Motor neuron (in vitro differentiated cells): ENCODE measurements around the gene DYNLL2. TPM values are rescaled to one million over a fixed set of nuclear protein-coding genes. Genes with fewer than 3 reads are reported as not detected.

Experiments used
- ATAC-seq, 8 experiments: fragments of 200-7000 bp; cut with Tn5 transposase; replicated peaks in 6 of 8; 2 replicates each; pipeline ENCODE4 v1.8.0; 2021; ENCODE audit warnings: mild to moderate bottlenecking in 8 of 8, moderate library complexity in 8 of 8
- H3K27ac ChIP-seq, 2 donors: fragments of 250-450 bp; sonication (Bioruptor Pico); 2 replicates each; pipeline ENCODE4 v1.9.0; 2021; ENCODE audit warnings: antibody characterized with exemption in 2 of 2, mild to moderate bottlenecking in 2 of 2, moderate library complexity in 1 of 2
- H3K4me1 ChIP-seq, 2 donors: fragments of 250-450 bp; sonication (Bioruptor Pico); replicated peaks in 1 of 2; 2 replicates each; pipeline ENCODE4 v1.6.1; 2021; ENCODE audit warnings: antibody characterized with exemption in 2 of 2, mild to moderate bottlenecking in 2 of 2, moderate library complexity in 1 of 2
- H3K4me3 ChIP-seq, 5 donors: fragments of 250-450 bp; sonication (Bioruptor Pico); 2 replicates each; pipeline ENCODE4 v1.9.0; 2021; ENCODE audit warnings: antibody characterized with exemption in 5 of 5, mild to moderate bottlenecking in 5 of 5, moderate library complexity in 4 of 5
- WGBS, 10 experiments: fragments of 450-650 bp; shearing (Covaris generic); methylation state at CpG; one replicate each; pipeline ENCODE4 v1.0.0; 2022; 5-methylcytosine and 5-hydroxymethylcytosine counted together
- in situ Hi-C, 9 experiments: fragments of 400-800 bp; cut with MboI; loops; one replicate each; pipeline ENCODE4 v1.15.0; 2021; ENCODE audit warnings: low sequenced_read_pairs in 9 of 9, low pct_unique_long_range_greater_than_20kb in 2 of 9; ENCODE audit not compliant: unreplicated experiment in 9 of 9
- total RNA-seq, 8 experiments: library from RNA; unstranded; fragments of 300-600 nt; gene quantifications; 2 replicates each; pipeline versions ENCODE4 v1.2.3 to v1.2.4, GENCODE V29; 2022

The DYNLL2 gene
- total RNA-seq, 8 experiments from 2014 or later, result 16.8 to 78.7 (median 36.0) TPM

DNA sequence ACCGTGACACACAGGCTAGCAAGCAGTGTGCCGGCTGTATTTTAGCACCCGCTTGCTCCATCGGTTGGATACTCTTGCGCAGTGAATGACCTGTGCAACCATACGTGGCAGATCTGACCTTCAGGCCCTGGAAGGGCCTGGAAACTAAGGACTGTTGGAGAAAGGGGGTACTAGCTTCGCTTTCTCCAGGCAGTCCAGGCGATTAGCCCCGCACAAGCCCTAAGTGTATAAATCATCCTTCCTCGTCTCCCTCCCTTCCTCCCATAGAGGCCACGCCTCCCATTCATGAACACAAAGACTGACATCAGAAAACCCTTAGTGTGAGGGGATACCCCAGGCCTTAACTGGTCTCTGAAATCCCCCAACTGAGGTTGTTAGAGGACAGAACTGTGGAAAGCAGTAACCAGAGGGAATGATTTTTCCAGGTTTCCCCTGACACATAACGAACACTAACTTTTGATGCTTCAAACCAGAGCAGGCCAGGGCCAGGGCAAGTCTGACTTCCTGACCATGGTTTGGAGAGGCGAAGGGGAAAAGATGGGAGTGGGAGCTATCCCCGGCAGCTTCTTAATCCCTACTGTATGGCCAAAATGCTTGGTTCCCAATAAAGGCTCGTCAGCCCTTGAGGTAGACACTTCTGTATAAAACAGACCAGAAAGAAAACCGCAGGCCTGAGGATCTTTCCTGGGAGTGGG, 1.4 kb upstream of the DYNLL2 start:
- peaks cover 35 to 38% of the 10 kb centered on the region in 2 donors for H3K4me1 ChIP-seq
- WGBS, 10 experiments, result 9 to 90% (median 70%) methylated on average over 2 to 10 of the region's 16 CpGs; no CpG with 5 or more reads in 5 of the 10 experiments
- ATAC-seq, result peak in 5 of 8 experiments; percentile 13 to 29 (median 21)
- peak overlapping the region; percentile 95 to 97 for H3K27ac ChIP-seq
- in situ Hi-C loops, result no loop called here
- H3K4me3 ChIP-seq, result no peak overlapping the region

DNA sequence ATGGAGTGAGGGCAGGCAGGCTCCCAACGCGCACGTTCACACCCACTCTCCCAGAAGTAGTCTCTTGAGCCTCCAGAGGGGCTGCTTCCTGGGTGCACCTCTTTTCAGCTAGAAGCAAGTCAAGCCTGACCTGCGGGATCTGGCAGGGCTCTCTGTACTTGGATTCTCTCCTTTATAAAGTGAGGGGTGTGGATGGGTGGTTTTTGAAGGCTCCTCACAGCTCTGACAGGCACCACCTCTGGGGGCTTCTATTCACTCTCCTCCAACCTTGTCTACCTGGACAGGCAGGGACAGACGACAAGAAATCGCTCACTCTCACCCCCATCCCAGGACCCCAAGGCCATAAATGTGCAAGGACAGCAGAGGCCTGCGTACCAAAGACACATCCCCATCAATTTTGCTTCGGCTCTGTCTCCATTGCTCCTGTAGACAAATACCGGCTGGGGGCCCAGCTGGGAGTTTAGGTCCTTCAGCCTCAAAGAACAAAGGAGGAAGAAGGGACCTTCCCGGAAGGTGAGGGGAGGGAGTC, 814 bp upstream of the DYNLL2 start:
- ATAC-seq, result no peak
- Histone ChIP-seq H3K27ac (peak overlapping the region; percentile 95 to 97), H3K4me3 (peak overlapping the region in 4 of 5 donors; percentile 16 to 100 (median 84)), H3K4me1 (peaks cover 37 to 44% of the 10 kb centered on the region in 2 donors)
- 0 to 100% (median 32%) methylated on average over 1 to 5 of the region's 10 CpGs; no CpG with 5 or more reads in 3 of the 10 experiments for WGBS, 10 experiments
- in situ Hi-C loops, result no loop called here

DNA sequence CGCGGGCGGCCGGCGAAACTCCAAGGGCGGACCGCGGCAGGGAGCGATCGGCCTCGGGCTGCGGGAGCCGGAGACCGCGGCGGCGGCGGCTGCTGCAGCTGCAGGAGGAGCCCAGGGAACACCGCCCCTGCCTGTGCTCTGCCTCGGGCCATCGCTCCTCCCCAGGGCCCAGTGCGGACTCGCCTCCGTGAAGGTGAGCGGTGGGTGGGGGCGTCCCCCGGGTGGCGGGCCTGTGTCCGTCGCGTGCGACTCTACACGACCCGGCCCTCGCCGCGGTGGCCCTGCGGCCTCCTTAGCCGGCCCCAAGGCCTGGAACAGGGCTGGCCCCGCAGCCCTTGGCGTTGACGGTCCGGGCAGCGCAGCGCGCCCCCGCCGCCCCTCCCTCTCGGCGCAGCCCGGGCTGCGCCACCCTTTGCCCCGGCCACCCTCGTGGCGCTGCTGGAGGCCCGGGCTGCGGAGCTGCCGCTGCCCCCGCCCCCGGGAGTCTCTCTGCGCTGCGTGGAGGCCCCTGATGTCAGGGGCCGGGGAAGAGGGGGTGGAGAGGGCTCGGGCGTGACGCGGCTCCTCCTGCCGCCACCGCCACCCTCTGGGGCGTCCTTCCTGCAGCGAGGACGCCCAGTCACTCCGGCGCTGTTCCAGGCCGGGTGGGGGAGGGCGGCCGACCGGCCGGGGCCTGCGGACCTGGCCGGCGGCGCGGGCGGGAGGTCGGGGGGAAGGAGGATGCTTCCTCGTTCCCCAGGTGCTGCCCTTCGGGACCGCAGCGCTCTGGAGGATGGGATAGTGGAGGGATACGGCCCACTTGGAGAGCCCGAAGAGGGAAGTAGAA, 485 bp downstream of the DYNLL2 start:
- Histone ChIP-seq H3K27ac (peak overlapping the region; percentile 81 to 87), H3K4me1 (peaks cover 48 to 57% of the 10 kb centered on the region in 2 donors), H3K4me3 (peak overlapping the region; percentile 83 to 100 (median 87))
- peak; percentile 44 to 69 (median 50) for ATAC-seq
- in situ Hi-C loops, result no loop called here
- WGBS, 10 experiments, result no CpG with 5 or more reads among the region's 92 CpGs

DNA sequence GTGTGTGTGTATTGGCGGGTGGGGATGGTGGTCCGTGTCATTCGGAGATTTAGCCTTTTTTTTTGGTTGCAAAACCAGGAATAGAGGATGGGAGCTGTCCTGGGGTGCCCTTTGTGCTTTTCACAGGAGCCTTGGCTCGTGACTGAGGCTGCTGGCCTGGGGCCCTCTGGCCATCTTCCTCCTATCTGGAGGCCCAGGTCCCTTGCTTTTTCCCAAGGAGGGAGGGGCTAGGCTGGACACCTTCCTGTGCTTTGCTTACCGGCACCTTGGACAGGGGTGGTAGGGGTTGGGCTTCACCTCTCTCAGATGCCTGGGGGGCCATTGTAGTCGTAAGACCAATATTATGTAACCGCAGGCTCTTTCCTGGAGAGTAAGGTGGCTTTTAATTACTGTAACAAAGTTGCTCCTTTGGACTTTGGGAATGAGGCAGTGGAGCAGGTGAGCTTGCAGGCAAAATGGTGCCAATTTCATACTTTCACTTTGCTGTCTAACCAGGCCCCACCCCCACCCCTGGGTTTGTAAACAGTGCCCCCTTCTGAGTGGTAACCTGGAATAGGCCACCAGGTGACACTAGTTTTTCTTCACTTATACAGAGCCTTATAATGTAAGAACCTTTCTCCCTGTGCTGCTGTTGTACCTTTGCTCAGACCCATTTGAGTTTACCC, 1.2 kb downstream of the DYNLL2 start:
- ATAC-seq, result peak in 3 of 8 experiments; percentile 2 to 3 (median 2)
- in situ Hi-C loops, result no loop called here
- H3K4me1 ChIP-seq, result peaks cover 53 to 65% of the 10 kb centered on the region in 2 donors
- peak overlapping the region; percentile 81 to 87 for H3K27ac ChIP-seq
- H3K4me3 ChIP-seq, result peak overlapping the region; percentile 83 to 100 (median 87)
- 0 to 10% (median 0%) methylated on average over 3 to 4 of the region's 7 CpGs; no CpG with 5 or more reads in 7 of the 10 experiments for WGBS, 10 experiments

DNA sequence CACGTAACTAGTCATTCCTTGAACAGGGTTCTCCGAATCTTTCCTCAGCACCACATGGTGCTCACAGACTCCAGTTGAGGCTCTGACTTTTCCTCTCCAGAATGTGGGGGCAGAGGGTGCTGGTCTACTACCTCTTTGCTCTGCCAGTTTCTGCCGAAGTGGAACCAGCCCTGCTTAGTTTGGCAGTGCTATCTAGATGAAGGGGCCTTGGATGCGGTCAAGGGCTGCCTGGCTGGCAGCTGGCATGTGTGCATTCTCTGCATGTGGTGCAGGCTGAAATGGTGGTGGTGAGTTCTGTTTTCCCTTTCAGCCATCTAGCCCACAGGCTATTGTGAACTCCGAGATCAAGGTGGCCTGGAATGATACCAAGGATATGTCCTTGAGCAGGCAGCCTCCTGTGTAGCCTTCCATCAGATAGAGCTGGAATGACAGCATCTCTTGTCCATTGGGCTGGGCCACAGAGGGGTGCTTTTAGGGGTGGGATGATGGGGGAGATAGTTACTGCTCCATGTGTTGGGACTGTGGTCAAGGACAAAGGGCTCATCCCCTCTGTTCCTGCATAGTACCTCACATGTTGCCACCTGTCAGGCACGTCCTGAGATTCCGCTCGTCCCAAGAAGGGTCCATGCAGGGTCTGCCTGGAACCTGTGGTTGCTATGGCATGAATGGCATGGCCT, 2.0 kb downstream of the DYNLL2 start:
- no peak for ATAC-seq
- H3K4me1 ChIP-seq, result peaks cover 53 to 71% of the 10 kb centered on the region in 2 donors
- in situ Hi-C loops, result no loop called here
- no peak overlapping the region for H3K27ac ChIP-seq
- H3K4me3 ChIP-seq, result peak overlapping the region; percentile 83 to 100 (median 87)
- WGBS, 10 experiments, result 0 to 80% (median 60%) methylated on average over 1 to 7 of the region's 8 CpGs; no CpG with 5 or more reads in 3 of the 10 experiments

DNA sequence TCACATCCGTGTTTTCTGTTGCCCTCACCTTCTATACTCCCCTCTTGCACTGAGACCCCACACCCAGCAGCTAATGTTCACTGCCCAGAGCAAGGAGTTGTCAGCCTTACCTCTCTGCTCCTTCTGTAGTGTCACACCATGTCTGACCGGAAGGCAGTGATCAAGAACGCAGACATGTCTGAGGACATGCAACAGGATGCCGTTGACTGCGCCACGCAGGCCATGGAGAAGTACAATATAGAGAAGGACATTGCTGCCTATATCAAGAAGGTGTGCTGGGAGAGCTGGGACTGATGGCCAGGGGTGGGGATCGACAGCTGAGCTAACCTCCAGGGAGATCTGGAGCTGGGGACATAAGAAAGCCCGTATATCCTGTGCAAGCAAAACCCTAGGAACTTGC, 3.7 kb downstream of the DYNLL2 start:
- 65 to 100% (median 93%) methylated on average over 1 to 7 of the region's 8 CpGs; no CpG with 5 or more reads in 1 of the 10 experiments for WGBS, 10 experiments
- in situ Hi-C loops, result no loop called here
- ATAC-seq, result no peak
- H3K4me1 ChIP-seq, result peaks cover 42 to 59% of the 10 kb centered on the region in 2 donors
- H3K4me3 ChIP-seq, result no peak overlapping the region
- no peak overlapping the region for H3K27ac ChIP-seq

DNA sequence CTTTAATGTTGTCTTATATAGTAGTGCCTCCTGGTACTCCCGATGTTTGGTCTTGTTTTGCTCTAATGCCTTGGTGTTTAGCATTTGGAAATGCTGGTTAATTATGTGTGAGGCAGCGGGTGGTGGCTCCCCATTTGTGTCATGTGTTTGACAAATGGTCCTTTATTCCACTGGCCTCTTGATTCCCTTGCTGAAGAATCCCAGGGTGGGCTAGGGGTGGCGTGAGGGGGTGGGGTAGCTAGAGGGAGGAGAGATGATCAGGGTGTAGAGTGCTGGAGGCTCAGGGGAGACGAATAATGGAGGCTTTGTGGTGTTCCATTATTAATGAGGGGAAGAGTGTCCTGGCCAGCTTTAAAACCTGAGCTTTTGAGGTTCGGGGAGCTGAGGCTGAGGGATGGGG, 5.4 kb downstream of the DYNLL2 start:
- in situ Hi-C loops, result no loop called here
- ATAC-seq, result peak in 3 of 8 experiments; percentile 6 to 16 (median 9)
- WGBS, 10 experiments, result 20 to 100% (median 31%) methylated on average over 1 to 4 of the region's 5 CpGs; no CpG with 5 or more reads in 5 of the 10 experiments
- Histone ChIP-seq H3K27ac (no peak overlapping the region), H3K4me1 (peaks cover 32 to 49% of the 10 kb centered on the region in 2 donors), H3K4me3 (no peak overlapping the region)

DNA sequence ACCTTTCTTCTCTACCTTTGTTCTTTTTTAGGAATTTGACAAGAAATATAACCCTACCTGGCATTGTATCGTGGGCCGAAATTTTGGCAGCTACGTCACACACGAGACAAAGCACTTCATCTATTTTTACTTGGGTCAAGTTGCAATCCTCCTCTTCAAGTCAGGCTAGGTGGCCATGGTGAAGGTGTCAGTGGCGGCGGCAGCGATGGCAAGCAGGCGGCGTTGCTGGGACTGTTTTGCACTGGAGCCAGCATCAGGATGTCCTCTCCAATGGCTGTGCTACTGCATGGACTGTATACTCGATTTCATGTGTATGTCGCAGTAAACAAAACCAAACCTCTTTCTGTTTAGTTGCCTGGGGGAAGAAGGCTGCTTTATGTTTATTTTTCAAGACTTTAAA, 5.9 kb downstream of the DYNLL2 start:
- in situ Hi-C loops, result no loop called here
- no peak overlapping the region for H3K27ac ChIP-seq
- ATAC-seq, result no peak
- H3K4me3 ChIP-seq, result no peak overlapping the region
- WGBS, 10 experiments, result 75 to 100% (median 95%) methylated on average over 1 to 8 of the region's 11 CpGs; no CpG with 5 or more reads in 1 of the 10 experiments
- H3K4me1 ChIP-seq, result peaks cover 32 to 49% of the 10 kb centered on the region in 2 donors

DNA sequence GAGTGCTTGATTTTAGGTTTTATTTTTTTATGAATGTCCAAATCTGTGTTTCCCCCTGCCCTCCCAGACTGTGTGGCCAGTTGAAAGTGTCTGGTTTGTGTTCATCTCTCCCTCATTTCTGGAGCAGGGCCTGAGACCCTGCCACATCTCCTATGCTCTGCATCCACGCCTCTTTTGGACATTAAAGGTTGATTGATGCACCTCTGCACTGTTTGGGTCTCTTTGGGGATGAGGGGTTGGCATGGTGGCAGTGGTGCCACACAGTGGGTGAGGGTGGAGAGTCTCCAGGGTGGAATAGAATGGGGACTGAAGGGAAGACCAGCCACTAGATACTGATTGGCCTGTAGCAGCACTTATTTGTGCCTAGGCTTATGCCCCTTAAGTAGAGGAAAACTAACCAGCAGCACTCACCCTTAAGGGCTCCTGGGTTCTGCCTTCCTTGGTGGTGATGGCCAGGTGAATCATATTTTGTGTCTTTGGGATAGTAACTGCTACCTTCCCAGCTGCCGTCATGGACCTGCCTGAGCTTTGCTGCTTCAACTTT, 7.9 kb downstream of the DYNLL2 start:
- peaks cover 20 to 40% of the 10 kb centered on the region in 2 donors for H3K4me1 ChIP-seq
- no peak overlapping the region for H3K27ac ChIP-seq
- H3K4me3 ChIP-seq, result no peak overlapping the region
- WGBS, 10 experiments, result 80 to 100% (median 94%) methylated on average over 1 of the region's 2 CpGs; no CpG with 5 or more reads in 6 of the 10 experiments
- peak in 2 of 8 experiments; percentile 2 to 6 for ATAC-seq
- in situ Hi-C loops, result loop anchor here in 2 of 9 experiments (10.0 kb wide), 1 partner anchor 86 kb away; the partner anchor contains the start of gene SRSF1 (in 2 of the 2)

DNA sequence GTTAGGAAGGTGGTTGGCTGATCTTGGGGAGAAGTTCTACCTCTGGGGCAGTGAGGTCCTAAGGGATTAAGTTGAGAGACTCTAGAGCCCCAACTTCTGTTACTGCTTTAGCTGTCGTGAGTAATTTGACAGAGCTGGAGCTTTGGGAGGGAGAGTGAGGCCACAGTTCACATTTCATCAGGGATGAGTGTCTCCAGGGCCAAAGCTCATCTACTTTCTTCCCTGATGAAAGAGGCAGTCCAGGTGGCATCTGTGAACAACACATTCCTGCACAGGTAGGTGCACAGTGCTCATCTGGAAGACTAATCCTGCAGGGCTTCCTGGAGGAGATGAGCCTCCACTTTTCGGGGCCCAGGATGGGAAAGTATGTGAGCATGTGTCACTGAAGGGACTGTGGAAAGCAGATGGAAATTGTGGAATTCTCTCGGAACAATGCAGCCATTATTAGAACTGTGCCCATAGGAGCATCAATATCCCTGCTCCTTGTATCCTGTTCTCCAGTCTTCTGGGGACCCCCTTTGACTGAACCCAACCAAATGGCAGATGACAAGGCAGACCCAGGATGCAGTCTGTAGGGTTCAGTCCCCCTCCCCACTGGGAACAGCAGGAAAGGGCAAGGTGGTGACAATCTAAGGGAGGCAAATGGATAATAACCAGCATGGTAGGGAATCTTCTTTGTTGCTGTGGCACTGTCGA, 9.0 kb downstream of the DYNLL2 start:
- in situ Hi-C loops, result loop anchor here in 2 of 9 experiments (10.0 kb wide), 1 partner anchor 87 kb away; the partner anchor contains the start of gene SRSF1 (in 2 of the 2)
- H3K4me3 ChIP-seq, result no peak overlapping the region
- H3K4me1 ChIP-seq, result peaks cover 16 to 28% of the 10 kb centered on the region in 2 donors
- 40 to 100% (median 76%) methylated on average over 1 to 4 of the region's 4 CpGs; no CpG with 5 or more reads in 2 of the 10 experiments for WGBS, 10 experiments
- peak in 1 of 8 experiments; percentile 5 for ATAC-seq
- no peak overlapping the region for H3K27ac ChIP-seq

DNA sequence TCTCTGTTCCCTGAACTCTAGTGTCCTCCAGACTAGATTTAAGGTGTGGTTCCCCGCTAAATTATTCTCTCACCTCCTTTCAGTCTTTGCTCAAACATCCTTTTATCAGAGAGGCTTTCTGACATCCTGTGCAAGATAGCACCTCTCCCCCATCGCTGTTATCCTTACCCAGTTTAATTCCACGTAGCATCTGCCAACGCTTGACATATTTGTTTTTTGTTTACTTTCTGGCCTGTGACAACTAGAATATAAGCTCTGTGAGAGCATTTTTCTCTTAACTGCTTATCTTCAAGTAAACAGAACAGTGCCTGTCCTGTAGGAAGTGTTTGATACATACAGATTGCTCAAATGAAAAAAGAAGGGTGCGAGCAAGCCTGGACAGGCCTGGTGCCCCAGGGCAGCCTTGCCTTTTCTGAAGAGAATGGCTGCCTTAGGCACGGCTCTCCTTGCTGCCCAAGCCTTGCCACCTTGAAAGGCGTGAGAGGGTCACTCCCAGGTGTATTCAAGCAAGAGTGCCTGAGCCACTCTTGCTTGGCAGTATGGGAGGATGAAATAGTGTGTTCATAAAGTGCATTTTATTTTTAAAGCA, 9.7 kb downstream of the DYNLL2 start:
- WGBS, 10 experiments, result 76 to 100% (median 84%) methylated on average over 1 to 7 of the region's 7 CpGs
- no peak overlapping the region for H3K27ac ChIP-seq

More for the DNA sequence above, 9.7 kb downstream of the DYNLL2 start:
- in situ Hi-C loops, result loop anchor here in 2 of 9 experiments (10.0 kb wide), 1 partner anchor 88 kb away; the partner anchor contains the start of gene SRSF1 (in 2 of the 2)
- no peak overlapping the region for H3K4me3 ChIP-seq
- ATAC-seq, result no peak
- H3K4me1 ChIP-seq, result peaks cover 13 to 22% of the 10 kb centered on the region in 2 donors
